Fibroblast of mammary gland (primary cell): ENCODE measurements around the gene OGT.

Experiments used
- DNase-seq: peaks from one replicate; pipeline ENCODE4 v3.0.0-alpha.2; 2010; ENCODE audit warnings: low read depth
- H3K4me3 ChIP-seq: 2 replicates; pipeline ENCODE4 v1.5.1; 2011; ENCODE audit warnings: low read depth, mild to moderate bottlenecking, low read length, moderate library complexity; ENCODE audit not compliant: control insufficient read depth
- CTCF ChIP-seq: conservative IDR thresholded peaks from 2 replicates; pipeline ENCODE4 v1.5.1; 2011; ENCODE audit warnings: low read depth, low read length, inconsistent platforms; ENCODE audit not compliant: control insufficient read depth, insufficient read depth

Gene OGT

GRCh38 chrX:71615954-71616353, 83.0 kb downstream of the OGT start:
- no peak for DNase-seq
- no peak for TF ChIP-seq CTCF

GRCh38 chrX:71616672-71617529, 84.0 kb downstream of the OGT start:
- no peak for DNase-seq
- no peak for TF ChIP-seq CTCF
- no peak overlapping the region for H3K4me3 ChIP-seq

More at GRCh38 chrX:71615954-71616353, 83.0 kb downstream of the OGT start:
- no peak overlapping the region for H3K4me3 ChIP-seq

GRCh38 chrX:71617742-71618141, 84.8 kb downstream of the OGT start:
- no peak for DNase-seq
- no peak overlapping the region for H3K4me3 ChIP-seq
- TF ChIP-seq CTCF: no peak

- no peak for DNase-seq
- TF ChIP-seq CTCF: no peak
- H3K4me3 ChIP-seq: no peak within 1 kb of the TSS
These were observed 85.4 kb downstream of the OGT start, which contains the start of gene CXCR3 for GRCh38 chrX:71618303-71618721. Gene CXCR3, minus strand, starts transcription at chrX:71618511. Its CDS starts 62 bp downstream, at chrX:71618449.

- no peak for DNase-seq
- TF ChIP-seq CTCF: no peak
- H3K4me3 ChIP-seq: no peak overlapping the region
These were observed 85.9 kb downstream of the OGT start for GRCh38 chrX:71618787-71619186.

GRCh38 chrX:71619193-71619592, 86.3 kb downstream of the OGT start:
- TF ChIP-seq CTCF: no peak
- no peak for DNase-seq
- no peak overlapping the region for H3K4me3 ChIP-seq

GRCh38 chrX:71619986-71620385, 87.1 kb downstream of the OGT start:
- TF ChIP-seq CTCF: no peak
- no peak for DNase-seq
- H3K4me3 ChIP-seq: no peak overlapping the region
